ENCODE results near the gene FBN1. TPM values are rescaled to one million over a fixed set of nuclear protein-coding genes. Genes with fewer than 3 reads are reported as not detected.

FBN1 gene
- total and polyA plus RNA-seq, 4 experiments from 2014 or later = 0.20 to 0.22 TPM; not detected in 2

GRCh38 chr15:48650931-48651330 is 5.4 kb upstream of the FBN1 start:
- Mint-ChIP-seq H3K4me3 (no peak overlapping the region), H3K4me1 (peaks cover 0 to 2% (median 0%) of the 10 kb centered on the region in 4 donors), H3K9me3 (peaks cover 0 to 2% (median 0%) of the 10 kb centered on the region in 8 donors), H3K36me3 (no peaks in the 10 kb centered on the region), H3K27ac (no peak overlapping the region), H3K27me3 (peaks cover 11 to 16% of the 10 kb centered on the region in 2 donors)
- Histone ChIP-seq H3K27me3 (ENCODE audit: insufficient read depth, low read length) (no peaks in the 10 kb centered on the region), H3K36me3 (ENCODE audit: insufficient read depth, low read length) (no peaks in the 10 kb centered on the region), H3K27ac (ENCODE audit: low read depth, low read length) (no peak overlapping the region), H3K9me3 (ENCODE audit: control insufficient read depth in 1 of 2, low read length in 2 of 2) (no peaks in the 10 kb centered on the region), H3K4me1 (ENCODE audit: insufficient read depth, low read length) (no peaks in the 10 kb centered on the region), H3K4me3 (ENCODE audit: low read length in 2 of 2) (no peak overlapping the region)
- POLR2A ChIA-PET (ENCODE audit: partially characterized antibody) = no interaction called here
- CTCF ChIA-PET (ENCODE audit: partially characterized antibody) = no interaction called here
- DNase-seq = no peak
- intact Hi-C loops (cut with micrococcal nuclease) = no loop called here

- Histone ChIP-seq H3K27ac (ENCODE audit: low read depth, low read length) (no peak overlapping the region), H3K4me1 (ENCODE audit: insufficient read depth, low read length) (no peaks in the 10 kb centered on the region), H3K9me3 (ENCODE audit: control insufficient read depth in 1 of 2, low read length in 2 of 2) (no peaks in the 10 kb centered on the region), H3K4me3 (ENCODE audit: low read length in 2 of 2) (no peak overlapping the region), H3K36me3 (ENCODE audit: insufficient read depth, low read length) (no peaks in the 10 kb centered on the region), H3K27me3 (ENCODE audit: insufficient read depth, low read length) (no peaks in the 10 kb centered on the region)
- Mint-ChIP-seq H3K4me3 (no peak overlapping the region), H3K27me3 (peaks cover 19 to 24% of the 10 kb centered on the region in 2 donors), H3K9me3 (peaks cover 0 to 2% (median 0%) of the 10 kb centered on the region in 8 donors), H3K27ac (no peak overlapping the region), H3K4me1 (peaks cover 0 to 5% (median 3%) of the 10 kb centered on the region in 4 donors), H3K36me3 (no peaks in the 10 kb centered on the region)
- POLR2A ChIA-PET (ENCODE audit: partially characterized antibody) = no interaction called here
- intact Hi-C loops (cut with micrococcal nuclease) = no loop called here
- CTCF ChIA-PET (ENCODE audit: partially characterized antibody) = no interaction called here
- no peak for DNase-seq
These were observed 2.5 kb upstream of the FBN1 start for GRCh38 chr15:48647962-48648361.

- H3K27me3 ChIP-seq (ENCODE audit: insufficient read depth, low read length) = no peaks in the 10 kb centered on the region
- no peak overlapping the region for H3K27ac ChIP-seq (ENCODE audit: low read depth, low read length)
- no peak for DNase-seq
- H3K4me1 ChIP-seq (ENCODE audit: insufficient read depth, low read length) = no peaks in the 10 kb centered on the region
- Mint-ChIP-seq H3K9me3 (peaks cover 0 to 2% (median 0%) of the 10 kb centered on the region in 8 donors), H3K36me3 (no peaks in the 10 kb centered on the region), H3K4me3 (peak overlapping the region in 2 of 8 donors; percentile 14 to 65), H3K27ac (no peak overlapping the region), H3K4me1 (peaks cover 0 to 5% (median 3%) of the 10 kb centered on the region in 4 donors), H3K27me3 (peaks cover 19 to 24% of the 10 kb centered on the region in 2 donors)
- intact Hi-C loops (cut with micrococcal nuclease) = no loop called here
- no peak overlapping the region for H3K4me3 ChIP-seq (ENCODE audit: low read length in 2 of 2)
- H3K9me3 ChIP-seq (ENCODE audit: control insufficient read depth in 1 of 2, low read length in 2 of 2) = no peaks in the 10 kb centered on the region
- H3K36me3 ChIP-seq (ENCODE audit: insufficient read depth, low read length) = no peaks in the 10 kb centered on the region
- ChIA-PET CTCF (ENCODE audit: partially characterized antibody) (no interaction called here), POLR2A (ENCODE audit: partially characterized antibody) (no interaction called here)
These were observed 822 bp upstream of the FBN1 start for GRCh38 chr15:48646331-48646730.

GRCh38 chr15:48644827-48645557 is 517 bp downstream of the FBN1 start:
- Mint-ChIP-seq H3K27ac (no peak overlapping the region), H3K4me3 (peak overlapping the region in 1 of 8 donors; percentile 48), H3K27me3 (peaks cover 19 to 24% of the 10 kb centered on the region in 2 donors), H3K4me1 (peaks cover 0 to 5% (median 3%) of the 10 kb centered on the region in 4 donors), H3K36me3 (no peaks in the 10 kb centered on the region), H3K9me3 (peaks cover 0 to 2% (median 0%) of the 10 kb centered on the region in 8 donors)
- Histone ChIP-seq H3K9me3 (ENCODE audit: control insufficient read depth in 1 of 2, low read length in 2 of 2) (no peaks in the 10 kb centered on the region), H3K4me1 (ENCODE audit: insufficient read depth, low read length) (no peaks in the 10 kb centered on the region), H3K27me3 (ENCODE audit: insufficient read depth, low read length) (no peaks in the 10 kb centered on the region), H3K4me3 (ENCODE audit: low read length in 2 of 2) (no peak overlapping the region), H3K36me3 (ENCODE audit: insufficient read depth, low read length) (no peaks in the 10 kb centered on the region), H3K27ac (ENCODE audit: low read depth, low read length) (no peak overlapping the region)
- intact Hi-C loops (cut with micrococcal nuclease) = no loop called here
- ChIA-PET POLR2A (ENCODE audit: partially characterized antibody) (no interaction called here), CTCF (ENCODE audit: partially characterized antibody) (no interaction called here)
- DNase-seq = no peak

- Histone ChIP-seq H3K27me3 (ENCODE audit: insufficient read depth, low read length) (no peaks in the 10 kb centered on the region), H3K27ac (ENCODE audit: low read depth, low read length) (no peak overlapping the region), H3K4me1 (ENCODE audit: insufficient read depth, low read length) (no peaks in the 10 kb centered on the region), H3K36me3 (ENCODE audit: insufficient read depth, low read length) (no peaks in the 10 kb centered on the region), H3K9me3 (ENCODE audit: control insufficient read depth in 1 of 2, low read length in 2 of 2) (no peaks in the 10 kb centered on the region), H3K4me3 (ENCODE audit: low read length in 2 of 2) (no peak overlapping the region)
- Mint-ChIP-seq H3K27ac (no peak overlapping the region), H3K9me3 (peaks cover 0 to 2% (median 0%) of the 10 kb centered on the region in 8 donors), H3K27me3 (peaks cover 19 to 22% of the 10 kb centered on the region in 2 donors), H3K36me3 (no peaks in the 10 kb centered on the region), H3K4me1 (peaks cover 0 to 5% (median 3%) of the 10 kb centered on the region in 4 donors), H3K4me3 (no peak overlapping the region)
- no peak for DNase-seq
- ChIA-PET POLR2A (ENCODE audit: partially characterized antibody) (no interaction called here), CTCF (ENCODE audit: partially characterized antibody) (no interaction called here)
- intact Hi-C loops (cut with micrococcal nuclease) = no loop called here
These were observed 1.1 kb downstream of the FBN1 start for GRCh38 chr15:48644467-48644826.

GRCh38 chr15:48643776-48644466 is 1.6 kb downstream of the FBN1 start:
- no peak for DNase-seq
- Histone ChIP-seq H3K9me3 (ENCODE audit: control insufficient read depth in 1 of 2, low read length in 2 of 2) (no peaks in the 10 kb centered on the region), H3K27ac (ENCODE audit: low read depth, low read length) (no peak overlapping the region), H3K36me3 (ENCODE audit: insufficient read depth, low read length) (no peaks in the 10 kb centered on the region), H3K4me3 (ENCODE audit: low read length in 2 of 2) (no peak overlapping the region), H3K27me3 (ENCODE audit: insufficient read depth, low read length) (no peaks in the 10 kb centered on the region), H3K4me1 (ENCODE audit: insufficient read depth, low read length) (no peaks in the 10 kb centered on the region)
- peaks cover 0 to 5% (median 3%) of the 10 kb centered on the region in 4 donors for H3K4me1 Mint-ChIP-seq
- CTCF ChIA-PET (ENCODE audit: partially characterized antibody) = no interaction called here
- POLR2A ChIA-PET (ENCODE audit: partially characterized antibody) = no interaction called here
- peaks cover 19 to 22% of the 10 kb centered on the region in 2 donors for H3K27me3 Mint-ChIP-seq
- no peak overlapping the region for H3K27ac Mint-ChIP-seq
- peaks cover 0 to 2% (median 0%) of the 10 kb centered on the region in 8 donors for H3K9me3 Mint-ChIP-seq
- no peaks in the 10 kb centered on the region for H3K36me3 Mint-ChIP-seq
- intact Hi-C loops (cut with micrococcal nuclease) = no loop called here
- H3K4me3 Mint-ChIP-seq = peak overlapping the region in 2 of 8 donors; percentile 32 to 66

- H3K27ac Mint-ChIP-seq = no peak overlapping the region
- peak overlapping the region in 1 of 8 donors; percentile 39 for H3K4me3 Mint-ChIP-seq
- ChIA-PET CTCF (ENCODE audit: partially characterized antibody) (no interaction called here), POLR2A (ENCODE audit: partially characterized antibody) (no interaction called here)
- no peak for DNase-seq
- H3K36me3 Mint-ChIP-seq = no peaks in the 10 kb centered on the region
- Histone ChIP-seq H3K36me3 (ENCODE audit: insufficient read depth, low read length) (no peaks in the 10 kb centered on the region), H3K9me3 (ENCODE audit: control insufficient read depth in 1 of 2, low read length in 2 of 2) (no peaks in the 10 kb centered on the region), H3K27me3 (ENCODE audit: insufficient read depth, low read length) (no peaks in the 10 kb centered on the region), H3K4me3 (ENCODE audit: low read length in 2 of 2) (no peak overlapping the region), H3K4me1 (ENCODE audit: insufficient read depth, low read length) (no peaks in the 10 kb centered on the region), H3K27ac (ENCODE audit: low read depth, low read length) (no peak overlapping the region)
- peaks cover 18 to 21% of the 10 kb centered on the region in 2 donors for H3K27me3 Mint-ChIP-seq
- peaks cover 0 to under 1% (median 0%) of the 10 kb centered on the region in 8 donors for H3K9me3 Mint-ChIP-seq
- peaks cover 0 to 5% (median 3%) of the 10 kb centered on the region in 4 donors for H3K4me1 Mint-ChIP-seq
- intact Hi-C loops (cut with micrococcal nuclease) = no loop called here
These were observed 2.3 kb downstream of the FBN1 start for GRCh38 chr15:48643206-48643605.

Measured in CD4-positive, alpha-beta memory T cell (primary cell).